ENCODE data around the gene EVPLL. TPM values are rescaled to one million over a fixed set of nuclear protein-coding genes. Genes with fewer than 3 reads are reported as not detected.

EVPLL gene
- total and polyA plus RNA-seq, 10 donors: not detected

DNA sequence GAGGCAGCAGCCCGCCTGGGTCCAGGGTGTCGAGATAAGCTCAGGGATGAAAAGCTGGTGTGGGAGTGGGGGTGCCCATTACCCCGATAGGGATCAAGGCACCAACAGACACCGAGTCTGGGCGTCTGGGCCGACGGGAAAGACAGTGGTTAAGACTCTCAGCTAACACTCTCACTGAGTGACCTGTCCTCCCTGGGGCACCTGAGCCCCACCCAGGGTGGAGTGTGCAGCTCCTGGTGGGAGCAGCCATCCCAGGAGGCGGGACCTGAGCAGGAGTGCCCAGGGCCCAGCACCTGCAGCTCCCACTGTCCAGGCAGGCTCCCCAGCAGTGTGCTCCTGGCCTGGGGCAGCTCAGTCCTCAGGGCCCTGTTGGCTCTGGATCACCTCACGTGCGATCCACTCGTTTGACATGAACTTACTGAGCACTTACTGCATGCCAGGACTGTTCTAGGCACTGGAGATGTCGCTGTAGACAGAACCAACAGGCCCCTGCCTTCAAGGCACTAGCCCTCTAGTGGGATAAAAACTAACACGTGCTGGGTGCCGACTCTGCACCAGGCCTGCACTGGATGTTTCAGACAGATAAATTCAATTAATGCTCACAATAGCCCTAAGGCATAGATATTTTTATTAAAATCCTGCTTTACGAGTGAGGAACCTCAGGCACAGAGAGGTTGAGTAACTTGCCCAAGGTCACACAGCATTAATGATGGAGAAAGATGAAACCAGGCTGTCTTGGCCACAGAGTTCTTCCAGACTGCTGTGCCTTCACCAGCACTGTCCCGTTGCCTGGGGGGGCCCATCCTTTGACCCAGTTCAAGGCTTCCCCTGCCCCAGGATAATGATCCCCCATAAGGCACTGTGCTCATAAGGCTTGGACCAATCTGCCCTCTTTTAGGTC, 1.9 kb downstream of the EVPLL start:
- Histone ChIP-seq H3K4me1 (peaks cover 0 to 23% (median 10%) of the 10 kb centered on the region in 6 donors), H3K9me3 (peaks cover 0 to 10% (median 6%) of the 10 kb centered on the region in 8 donors), H3K27me3 (replicated peaks in 1 of 7) (peaks cover 0 to 53% (median 33%) of the 10 kb centered on the region in 7 donors), H3K36me3 (no peaks in the 10 kb centered on the region), H3K27ac (no peak overlapping the region), H3K4me3 (no peak overlapping the region)
- intact Hi-C loops (cut with DNase I; ENCODE audit: low total_unique reads): no loop called here
- WGBS, 5 donors: 81 to 89% (median 87%) methylated on average over 9 to 16 of the region's 16 CpGs
- TF ChIP-seq, protein P1, sequence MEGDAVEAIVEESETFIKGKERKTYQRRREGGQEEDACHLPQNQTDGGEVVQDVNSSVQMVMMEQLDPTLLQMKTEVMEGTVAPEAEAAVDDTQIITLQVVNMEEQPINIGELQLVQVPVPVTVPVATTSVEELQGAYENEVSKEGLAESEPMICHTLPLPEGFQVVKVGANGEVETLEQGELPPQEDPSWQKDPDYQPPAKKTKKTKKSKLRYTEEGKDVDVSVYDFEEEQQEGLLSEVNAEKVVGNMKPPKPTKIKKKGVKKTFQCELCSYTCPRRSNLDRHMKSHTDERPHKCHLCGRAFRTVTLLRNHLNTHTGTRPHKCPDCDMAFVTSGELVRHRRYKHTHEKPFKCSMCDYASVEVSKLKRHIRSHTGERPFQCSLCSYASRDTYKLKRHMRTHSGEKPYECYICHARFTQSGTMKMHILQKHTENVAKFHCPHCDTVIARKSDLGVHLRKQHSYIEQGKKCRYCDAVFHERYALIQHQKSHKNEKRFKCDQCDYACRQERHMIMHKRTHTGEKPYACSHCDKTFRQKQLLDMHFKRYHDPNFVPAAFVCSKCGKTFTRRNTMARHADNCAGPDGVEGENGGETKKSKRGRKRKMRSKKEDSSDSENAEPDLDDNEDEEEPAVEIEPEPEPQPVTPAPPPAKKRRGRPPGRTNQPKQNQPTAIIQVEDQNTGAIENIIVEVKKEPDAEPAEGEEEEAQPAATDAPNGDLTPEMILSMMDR (IDR thresholded peaks at IDR 0.05 in 8 of 11, conservative IDR thresholded peaks at IDR 0.05 in 3 of 11): no peak
- no peak for TF ChIP-seq POLR2A (IDR thresholded peaks at IDR 0.05)
- TF ChIP-seq POLR2AphosphoS5 (IDR thresholded peaks at IDR 0.05): no peak
- peak; percentile 58 for DNase-seq

DNA sequence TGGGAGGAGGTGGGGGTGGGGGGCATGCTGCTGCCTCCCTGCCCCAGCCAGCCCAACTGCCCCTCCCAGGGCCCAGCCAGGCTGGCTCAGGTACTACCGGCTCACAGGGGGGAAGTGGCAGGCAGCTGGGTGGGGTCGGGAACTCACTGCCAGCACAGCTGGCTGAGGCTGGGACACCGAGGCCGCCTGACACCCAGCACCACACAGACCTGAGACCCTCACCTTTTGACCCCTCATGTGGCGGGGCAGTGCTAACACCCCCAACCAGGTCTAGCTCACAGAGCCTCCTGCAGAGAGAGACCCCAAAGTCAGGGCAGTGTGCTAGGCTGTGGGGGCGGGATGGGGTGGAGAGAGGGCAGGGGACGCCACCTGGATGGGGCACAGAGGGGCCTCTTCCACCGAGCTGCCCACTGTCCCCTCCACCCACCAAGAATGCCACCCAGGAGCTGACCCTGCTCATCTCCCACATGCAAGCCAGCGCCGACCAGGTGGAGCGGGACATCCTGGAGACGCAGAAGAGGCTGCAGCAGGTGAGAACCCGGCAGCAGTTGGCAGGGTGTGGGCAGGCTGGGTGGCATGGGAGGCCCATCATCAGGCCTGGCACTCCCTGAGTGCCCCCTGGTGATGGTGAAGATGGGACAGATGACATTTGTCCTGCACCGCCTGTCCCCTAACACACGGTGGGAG, 3.0 kb downstream of the EVPLL start:
- intact Hi-C loops (cut with DNase I; ENCODE audit: low total_unique reads): no loop called here
- H3K36me3 ChIP-seq: no peaks in the 10 kb centered on the region
- WGBS, 5 donors: 47 to 69% (median 62%) methylated on average over 3 to 15 of the region's 15 CpGs
- no peak overlapping the region for H3K27ac ChIP-seq
- peaks cover 0 to 53% (median 33%) of the 10 kb centered on the region in 7 donors for H3K27me3 ChIP-seq (replicated peaks in 1 of 7)
- DNase-seq: peak; percentile 47
- H3K4me3 ChIP-seq: no peak overlapping the region
- peaks cover 0 to 1% (median under 1%) of the 10 kb centered on the region in 8 donors for H3K9me3 ChIP-seq
- TF ChIP-seq, protein P1 (IDR thresholded peaks at IDR 0.05 in 8 of 11, conservative IDR thresholded peaks at IDR 0.05 in 3 of 11): no peak
- peaks cover 0 to 23% (median 10%) of the 10 kb centered on the region in 6 donors for H3K4me1 ChIP-seq

DNA sequence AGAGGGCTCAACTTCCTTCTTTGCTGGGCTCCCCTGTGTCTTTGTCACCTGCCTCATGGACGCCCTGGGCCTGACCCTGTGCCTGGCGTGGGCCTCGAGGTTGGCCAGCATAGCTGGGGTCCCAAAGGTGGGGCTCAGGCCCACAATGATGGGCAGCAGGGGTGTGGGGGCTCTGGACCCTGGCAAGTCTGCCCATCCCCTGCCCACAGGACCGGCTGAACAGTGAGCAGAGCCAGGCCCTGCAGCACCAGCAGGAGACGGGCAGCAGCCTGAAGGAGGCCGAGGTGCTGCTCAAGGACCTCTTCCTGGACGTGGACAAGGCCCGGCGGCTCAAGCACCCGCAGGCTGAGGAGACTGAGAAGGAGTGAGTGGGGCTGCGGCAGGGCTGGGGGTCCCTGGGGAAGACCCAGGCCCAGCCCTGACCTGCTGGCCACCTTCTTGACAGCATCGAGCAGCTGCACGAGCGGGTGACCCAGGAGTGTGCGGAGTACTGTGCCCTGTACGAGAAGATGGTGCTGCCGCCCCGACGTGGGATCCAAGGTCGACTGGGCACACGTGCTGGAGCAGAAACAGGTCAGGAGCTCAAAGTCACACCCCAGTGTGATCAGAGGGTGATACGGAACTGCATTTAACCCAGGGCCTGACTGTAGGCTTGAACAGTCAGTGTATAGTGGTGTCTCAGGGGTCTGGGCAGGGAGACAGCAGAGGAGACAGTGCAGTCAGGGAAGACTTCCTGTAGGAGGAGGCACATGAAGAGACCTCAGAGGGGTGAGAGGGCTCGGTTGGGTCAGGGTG, 3.8 kb downstream of the EVPLL start:
- TF ChIP-seq, protein P1 (IDR thresholded peaks at IDR 0.05 in 8 of 11, conservative IDR thresholded peaks at IDR 0.05 in 3 of 11): no peak
- TF ChIP-seq POLR2AphosphoS5 (IDR thresholded peaks at IDR 0.05): no peak
- Histone ChIP-seq H3K36me3 (no peaks in the 10 kb centered on the region), H3K4me3 (no peak overlapping the region), H3K27ac (no peak overlapping the region), H3K27me3 (replicated peaks in 1 of 7) (peaks cover 0 to 53% (median 33%) of the 10 kb centered on the region in 7 donors), H3K4me1 (peaks cover 0 to 23% (median 10%) of the 10 kb centered on the region in 6 donors), H3K9me3 (no peaks in the 10 kb centered on the region)
- intact Hi-C loops (cut with DNase I; ENCODE audit: low total_unique reads): no loop called here
- WGBS, 5 donors: 72 to 83% (median 78%) methylated on average over 22 to 23 of the region's 23 CpGs
- DNase-seq: peak; percentile 58

Measured in spleen (tissue), 11 donors.